NCI-H82 treated with DMSO at 0.1 percent for 48 hours (cell line): ENCODE data around the gene TTLL5.
"Not testable (repeated sequence)": the region's sequence is repeated elsewhere in the genome, so short reads cannot be mapped to it uniquely, and the experiment has no call there.

Experiments used
- DNase-seq: peaks from one replicate; lab custom pipeline; 2025; ENCODE audit not compliant: unreplicated experiment; lab: John Stamatoyannopoulos, UW

The TTLL5 gene

GRCh38 chr14:75649773-75650172 is 11.3 kb upstream of the TTLL5 start:
- no peak for DNase-seq

GRCh38 chr14:75650253-75651058 is 10.6 kb upstream of the TTLL5 start:
- DNase-seq = no peak

GRCh38 chr14:75653563-75653962 is 7.5 kb upstream of the TTLL5 start:
- no peak for DNase-seq

GRCh38 chr14:75654127-75654732 is 6.8 kb upstream of the TTLL5 start:
- no peak for DNase-seq

- DNase-seq = no peak
Observed at GRCh38 chr14:75655235-75655634, 5.8 kb upstream of the TTLL5 start.

GRCh38 chr14:75657331-75657730 is 3.7 kb upstream of the TTLL5 start:
- DNase-seq = no peak

- no peak for DNase-seq
Observed at GRCh38 chr14:75658957-75659356, 2.1 kb upstream of the TTLL5 start.

GRCh38 chr14:75660238-75660629 is 812 bp upstream of the TTLL5 start:
- no peak for DNase-seq

GRCh38 chr14:75661499-75661814 is 411 bp downstream of the TTLL5 start:
- DNase-seq = no peak

- no peak for DNase-seq
Observed at GRCh38 chr14:75662966-75663365, 1.9 kb downstream of the TTLL5 start.

GRCh38 chr14:75667099-75667765 is 6.2 kb downstream of the TTLL5 start:
- DNase-seq = no peak

- DNase-seq = no peak
Observed at GRCh38 chr14:75672605-75673192, 11.7 kb downstream of the TTLL5 start.

- no peak for DNase-seq
Observed at GRCh38 chr14:75673345-75674035, 12.4 kb downstream of the TTLL5 start.

GRCh38 chr14:75675265-75675960 is 14.4 kb downstream of the TTLL5 start:
- DNase-seq = no peak

GRCh38 chr14:75685910-75686309 is 24.9 kb downstream of the TTLL5 start:
- no peak for DNase-seq

GRCh38 chr14:75689012-75689411 is 28.0 kb downstream of the TTLL5 start:
- no peak for DNase-seq

GRCh38 chr14:75690010-75690409 is 29.0 kb downstream of the TTLL5 start:
- DNase-seq = no peak

- DNase-seq = not testable (repeated sequence)
Observed at GRCh38 chr14:75695025-75695424, 34.0 kb downstream of the TTLL5 start.

GRCh38 chr14:75697386-75697785 is 36.3 kb downstream of the TTLL5 start:
- no peak for DNase-seq

- no peak for DNase-seq
Observed at GRCh38 chr14:75697918-75698317, 36.9 kb downstream of the TTLL5 start.

GRCh38 chr14:75699331-75699730 is 38.3 kb downstream of the TTLL5 start:
- no peak for DNase-seq
